ENCODE measurements around the gene CEACAM4. TPM values are rescaled to one million over a fixed set of nuclear protein-coding genes. Genes with fewer than 3 reads are reported as not detected.

Gene CEACAM4
- total RNA-seq, 1 experiment from 2014 or later: not detected

DNA sequence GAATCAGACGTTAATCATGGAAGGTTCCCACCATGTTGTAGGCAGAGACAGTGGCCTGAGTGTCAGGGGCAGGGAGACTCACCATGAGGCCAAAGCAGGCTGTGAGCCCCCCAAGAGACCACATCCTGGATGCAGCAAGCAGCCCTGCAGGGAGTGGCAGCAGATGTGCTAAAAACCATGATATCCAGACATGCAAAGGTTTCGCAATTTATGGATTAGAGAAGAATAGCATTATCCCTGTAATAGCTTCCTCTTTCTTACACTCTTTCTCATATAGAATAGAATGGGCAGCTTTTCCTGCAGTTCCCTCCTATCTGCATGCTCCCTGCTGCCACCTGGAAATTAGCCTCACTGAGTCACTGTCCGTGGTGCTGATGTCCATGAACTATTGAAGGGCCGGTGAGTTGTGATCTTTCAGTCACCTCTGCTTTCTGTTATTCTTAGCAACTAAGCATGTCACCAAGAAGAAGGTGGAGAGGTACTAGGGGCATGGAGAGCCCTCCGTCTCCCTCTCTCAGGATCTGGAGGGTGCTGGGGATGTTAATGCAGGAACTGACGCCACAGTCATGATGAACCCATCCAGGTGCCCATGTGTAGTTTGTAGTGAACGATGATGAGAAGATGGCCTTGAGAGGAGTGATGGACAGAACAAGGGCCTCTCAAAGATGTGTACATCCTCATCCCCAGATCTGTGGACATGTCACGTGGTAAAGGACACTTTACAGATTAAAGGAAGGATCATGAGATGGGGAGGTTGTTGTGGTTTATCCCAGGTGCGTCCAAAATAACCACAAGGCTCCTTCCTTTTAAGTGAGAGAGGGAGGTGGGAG, 9.9 kb downstream of the CEACAM4 start:
- CTCF ChIA-PET: interaction anchor here (0.5 to 0.6 kb wide), 2 partner anchors 219 to 335 kb away, joined by 3 to 8 read pairs; no protein-coding TSS in a partner anchor
- no peaks in the 10 kb centered on the region for H3K9me3 ChIP-seq (ENCODE audit: low read depth, low read length, poor library complexity, severe bottlenecking)
- intact Hi-C loops (cut with micrococcal nuclease; ENCODE audit: unreplicated experiment): no loop called here

GRCh38 chr19:41615207-41615606, 11.7 kb downstream of the CEACAM4 start:
- BruUV-seq (replicated peaks): no TSS peak
- Histone ChIP-seq H3K9me3 (ENCODE audit: low read depth, low read length, poor library complexity, severe bottlenecking) (no peaks in the 10 kb centered on the region), H3K27me3 (replicated peaks; ENCODE audit: insufficient read depth, low read depth, low read length, poor library complexity) (no peaks in the 10 kb centered on the region), H3K4me3 (ENCODE audit: low read depth, low read length, poor library complexity, severe bottlenecking) (no peak overlapping the region), H3K4me1 (ENCODE audit: insufficient read depth, low read length, poor library complexity, severe bottlenecking) (no peaks in the 10 kb centered on the region), H3K27ac (ENCODE audit: low read depth, low read length, poor library complexity, severe bottlenecking) (no peak overlapping the region), H3K36me3 (ENCODE audit: insufficient read depth, low read length, poor library complexity, severe bottlenecking) (no peaks in the 10 kb centered on the region)
- intact Hi-C loops (cut with micrococcal nuclease; ENCODE audit: unreplicated experiment): no loop called here
- TF ChIP-seq EZH2 (IDR thresholded peaks at IDR 0.05; ENCODE audit: borderline replicate concordance, low read depth, low read length, poor library complexity, severe bottlenecking): no peak
- TF ChIP-seq, protein P1, sequence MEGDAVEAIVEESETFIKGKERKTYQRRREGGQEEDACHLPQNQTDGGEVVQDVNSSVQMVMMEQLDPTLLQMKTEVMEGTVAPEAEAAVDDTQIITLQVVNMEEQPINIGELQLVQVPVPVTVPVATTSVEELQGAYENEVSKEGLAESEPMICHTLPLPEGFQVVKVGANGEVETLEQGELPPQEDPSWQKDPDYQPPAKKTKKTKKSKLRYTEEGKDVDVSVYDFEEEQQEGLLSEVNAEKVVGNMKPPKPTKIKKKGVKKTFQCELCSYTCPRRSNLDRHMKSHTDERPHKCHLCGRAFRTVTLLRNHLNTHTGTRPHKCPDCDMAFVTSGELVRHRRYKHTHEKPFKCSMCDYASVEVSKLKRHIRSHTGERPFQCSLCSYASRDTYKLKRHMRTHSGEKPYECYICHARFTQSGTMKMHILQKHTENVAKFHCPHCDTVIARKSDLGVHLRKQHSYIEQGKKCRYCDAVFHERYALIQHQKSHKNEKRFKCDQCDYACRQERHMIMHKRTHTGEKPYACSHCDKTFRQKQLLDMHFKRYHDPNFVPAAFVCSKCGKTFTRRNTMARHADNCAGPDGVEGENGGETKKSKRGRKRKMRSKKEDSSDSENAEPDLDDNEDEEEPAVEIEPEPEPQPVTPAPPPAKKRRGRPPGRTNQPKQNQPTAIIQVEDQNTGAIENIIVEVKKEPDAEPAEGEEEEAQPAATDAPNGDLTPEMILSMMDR (conservative IDR thresholded peaks at IDR 0.05; ENCODE audit: low read depth, low read length): no peak
- ChIA-PET CTCF (no interaction called here), POLR2A (ENCODE audit: low non-redundant PET) (no interaction called here)
- no peak for DNase-seq (ENCODE audit: low spot score)

More for the DNA sequence above, 9.9 kb downstream of the CEACAM4 start:
- Histone ChIP-seq H3K4me1 (ENCODE audit: insufficient read depth, low read length, poor library complexity, severe bottlenecking) (no peaks in the 10 kb centered on the region), H3K36me3 (ENCODE audit: insufficient read depth, low read length, poor library complexity, severe bottlenecking) (no peaks in the 10 kb centered on the region), H3K27ac (ENCODE audit: low read depth, low read length, poor library complexity, severe bottlenecking) (no peak overlapping the region), H3K4me3 (ENCODE audit: low read depth, low read length, poor library complexity, severe bottlenecking) (no peak overlapping the region), H3K27me3 (replicated peaks; ENCODE audit: insufficient read depth, low read depth, low read length, poor library complexity) (no peaks in the 10 kb centered on the region)
- POLR2A ChIA-PET (ENCODE audit: low non-redundant PET): no interaction called here
- BruUV-seq (replicated peaks): no TSS peak
- DNase-seq (ENCODE audit: low spot score): peak; percentile 54
- TF ChIP-seq, protein P1 (conservative IDR thresholded peaks at IDR 0.05; ENCODE audit: low read depth, low read length): 0 out of 2 replicates have a peak, but pooled peaks have one; percentile 13
- TF ChIP-seq EZH2 (IDR thresholded peaks at IDR 0.05; ENCODE audit: borderline replicate concordance, low read depth, low read length, poor library complexity, severe bottlenecking): no peak

DNA sequence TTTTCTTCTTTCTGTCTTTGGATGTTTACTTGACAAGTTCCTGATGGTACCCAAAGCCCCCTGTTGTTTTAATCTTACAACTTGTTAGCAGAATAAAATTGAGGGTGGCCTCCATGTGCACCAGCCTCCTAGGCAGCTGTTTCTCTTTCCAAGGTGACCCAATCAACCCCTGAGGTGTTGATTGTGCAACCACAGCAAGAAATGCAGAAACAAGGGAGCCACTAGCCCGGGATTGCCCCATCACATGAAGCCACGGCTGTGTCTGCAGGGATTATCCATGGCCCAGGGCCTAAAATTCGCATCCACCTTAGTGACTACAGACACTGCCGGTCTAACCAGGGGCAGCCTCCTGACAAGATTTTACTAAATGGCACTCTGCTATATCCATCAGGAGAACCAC, 14.4 kb downstream of the CEACAM4 start:
- intact Hi-C loops (cut with micrococcal nuclease; ENCODE audit: unreplicated experiment): no loop called here
- POLR2A ChIA-PET (ENCODE audit: low non-redundant PET): no interaction called here
- Histone ChIP-seq H3K27ac (ENCODE audit: low read depth, low read length, poor library complexity, severe bottlenecking) (no peak overlapping the region), H3K4me3 (ENCODE audit: low read depth, low read length, poor library complexity, severe bottlenecking) (no peak overlapping the region), H3K9me3 (ENCODE audit: low read depth, low read length, poor library complexity, severe bottlenecking) (no peaks in the 10 kb centered on the region), H3K36me3 (ENCODE audit: insufficient read depth, low read length, poor library complexity, severe bottlenecking) (no peaks in the 10 kb centered on the region), H3K4me1 (ENCODE audit: insufficient read depth, low read length, poor library complexity, severe bottlenecking) (no peaks in the 10 kb centered on the region), H3K27me3 (replicated peaks; ENCODE audit: insufficient read depth, low read depth, low read length, poor library complexity) (no peaks in the 10 kb centered on the region)
- TF ChIP-seq, protein P1 (conservative IDR thresholded peaks at IDR 0.05; ENCODE audit: low read depth, low read length): no peak
- TF ChIP-seq EZH2 (IDR thresholded peaks at IDR 0.05; ENCODE audit: borderline replicate concordance, low read depth, low read length, poor library complexity, severe bottlenecking): no peak
- DNase-seq (ENCODE audit: low spot score): no peak
- no TSS peak for BruUV-seq (replicated peaks)
- CTCF ChIA-PET: no interaction called here
